HG03139 (cell line): ENCODE results near the gene ZNF276.

Source experiments
- ATAC-seq: cut with Tn5 transposase; IDR thresholded peaks from one replicate; pipeline ENCODE4 v1.9.1; 2021; ENCODE audit not compliant: unreplicated experiment

The ZNF276 gene

GRCh38 chr16:89711601-89712273 lies 9.6 kb upstream of the ZNF276 start:
- no peak for ATAC-seq

DNA sequence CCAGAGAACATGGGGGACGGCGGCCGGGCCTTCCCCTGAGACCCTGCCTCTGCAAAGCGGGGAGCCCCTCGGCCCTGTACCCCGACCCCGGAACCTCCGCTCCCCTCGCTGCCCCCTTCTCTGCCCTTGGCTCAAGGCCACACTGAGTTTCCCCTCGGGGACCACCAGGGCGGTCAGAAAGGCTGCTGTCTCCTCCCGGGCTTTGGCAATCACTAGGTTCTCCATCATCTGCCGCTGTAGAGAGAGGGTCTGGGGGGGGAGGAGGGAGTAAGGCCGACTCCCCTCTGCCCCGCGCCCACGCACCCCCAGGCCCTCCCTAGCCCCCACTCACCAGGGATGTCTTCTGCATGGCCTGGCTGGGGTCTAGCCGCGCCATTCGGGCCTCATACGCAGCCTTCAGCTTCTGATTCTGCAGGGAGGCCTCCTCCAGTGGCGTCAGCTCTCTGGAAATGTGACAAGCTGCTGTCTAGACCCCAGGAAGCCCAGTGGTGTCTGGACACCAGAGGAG lies 9.0 kb upstream of the ZNF276 start:
- no peak for ATAC-seq

DNA sequence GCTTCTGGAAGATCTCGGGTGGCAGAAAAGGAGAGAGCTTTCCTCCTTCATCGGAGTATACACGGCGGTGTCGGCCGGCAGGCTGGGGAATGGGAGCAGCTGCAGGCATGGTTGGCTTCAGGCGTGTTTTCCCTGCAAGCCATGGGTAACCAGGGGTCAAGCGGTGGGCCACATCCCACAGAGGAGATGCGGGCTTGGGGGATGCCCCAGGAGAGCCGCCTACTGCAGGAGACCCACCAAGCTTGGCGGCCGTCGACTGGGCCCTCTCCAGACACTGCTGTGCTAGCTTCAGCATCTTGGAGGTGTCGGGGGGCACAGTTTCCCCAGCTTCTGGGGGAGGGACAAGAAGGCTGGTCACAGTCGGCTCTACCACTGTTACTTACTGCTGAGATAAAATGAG lies 4.8 kb upstream of the ZNF276 start:
- no peak for ATAC-seq

DNA sequence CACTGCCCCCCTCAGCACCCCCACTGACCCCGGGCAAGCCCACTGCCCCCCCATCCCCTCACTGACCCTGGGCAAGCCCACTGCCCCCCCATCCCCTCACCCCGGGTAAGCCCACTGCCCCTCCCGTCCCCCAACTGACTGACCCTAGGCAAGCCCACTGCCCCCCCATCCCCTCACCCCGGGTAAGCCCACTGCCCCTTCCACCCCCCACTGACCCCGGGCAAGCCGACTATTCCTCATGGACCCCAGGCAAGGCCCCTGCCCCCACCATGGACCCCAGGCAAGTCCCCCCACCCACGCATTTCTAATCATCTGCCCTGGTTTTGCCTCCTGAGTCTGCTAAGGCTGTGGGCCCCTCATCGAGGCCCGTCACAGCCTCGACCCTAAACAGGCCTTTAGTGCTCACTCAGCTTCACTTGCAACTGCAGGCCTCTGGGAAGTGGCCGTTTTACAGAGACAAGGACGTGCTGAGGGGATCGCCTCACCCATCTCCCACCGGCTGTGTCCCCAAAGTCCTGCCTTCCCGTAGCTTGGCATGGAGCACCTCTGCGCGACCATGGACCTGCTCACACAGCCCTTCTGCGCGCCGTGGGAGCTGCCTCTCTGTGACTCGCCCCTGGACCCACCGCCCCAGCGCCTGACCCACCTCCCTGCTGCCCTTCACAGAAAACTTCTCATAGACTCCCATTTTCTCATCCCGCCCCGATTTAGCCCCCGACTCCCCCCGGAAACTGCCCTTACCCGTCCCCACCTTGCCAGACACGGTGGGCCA lies 4.2 kb upstream of the ZNF276 start:
- no peak for ATAC-seq

GRCh38 chr16:89717688-89718505 lies 3.4 kb upstream of the ZNF276 start:
- ATAC-seq, result no peak

- peak; percentile 6 for ATAC-seq
Measured at GRCh38 chr16:89720551-89720812, 855 bp upstream of the ZNF276 start.

- peak; percentile 25 for ATAC-seq
Measured at GRCh38 chr16:89721546-89722391, 432 bp downstream of the ZNF276 start.

DNA sequence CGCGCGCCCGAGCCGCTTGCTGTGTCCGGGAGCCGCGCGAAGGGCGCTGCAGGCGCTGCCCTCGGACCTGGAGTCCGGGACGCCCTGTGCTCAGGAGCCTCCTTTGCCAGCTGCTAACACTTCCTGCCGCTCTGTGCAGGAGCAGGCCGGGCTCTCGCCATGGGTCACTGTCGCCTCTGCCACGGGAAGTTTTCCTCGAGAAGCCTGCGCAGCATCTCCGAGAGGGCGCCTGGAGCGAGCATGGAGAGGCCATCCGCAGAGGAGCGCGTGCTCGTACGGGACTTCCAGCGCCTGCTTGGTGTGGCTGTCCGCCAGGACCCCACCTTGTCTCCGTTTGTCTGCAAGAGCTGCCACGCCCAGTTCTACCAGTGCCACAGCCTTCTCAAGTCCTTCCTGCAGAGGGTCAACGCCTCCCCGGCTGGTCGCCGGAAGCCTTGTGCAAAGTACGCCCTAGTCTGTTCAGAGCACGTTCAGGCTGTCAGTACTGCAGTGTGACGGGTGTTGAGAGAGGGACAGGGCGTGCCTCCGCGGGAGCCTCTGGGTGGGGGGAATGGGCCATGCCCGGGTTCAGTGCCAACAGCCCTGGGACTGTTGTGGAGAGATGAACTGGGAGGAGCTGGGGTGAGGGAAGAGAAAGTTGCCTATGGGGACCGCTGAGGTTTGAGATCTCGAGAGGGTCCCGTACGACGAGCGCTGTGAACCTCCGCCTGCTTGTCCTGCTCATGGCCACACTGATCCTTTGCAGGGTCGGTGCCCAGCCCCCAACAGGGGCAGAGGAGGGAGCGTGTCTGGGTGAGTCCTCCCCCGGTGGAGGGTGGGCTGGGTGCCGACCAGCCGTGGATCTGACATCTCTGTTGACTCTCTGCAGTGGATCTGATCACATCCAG lies 1.3 kb downstream of the ZNF276 start:
- peak; percentile 5 for ATAC-seq

GRCh38 chr16:89723279-89724250 lies 2.2 kb downstream of the ZNF276 start:
- no peak for ATAC-seq

DNA sequence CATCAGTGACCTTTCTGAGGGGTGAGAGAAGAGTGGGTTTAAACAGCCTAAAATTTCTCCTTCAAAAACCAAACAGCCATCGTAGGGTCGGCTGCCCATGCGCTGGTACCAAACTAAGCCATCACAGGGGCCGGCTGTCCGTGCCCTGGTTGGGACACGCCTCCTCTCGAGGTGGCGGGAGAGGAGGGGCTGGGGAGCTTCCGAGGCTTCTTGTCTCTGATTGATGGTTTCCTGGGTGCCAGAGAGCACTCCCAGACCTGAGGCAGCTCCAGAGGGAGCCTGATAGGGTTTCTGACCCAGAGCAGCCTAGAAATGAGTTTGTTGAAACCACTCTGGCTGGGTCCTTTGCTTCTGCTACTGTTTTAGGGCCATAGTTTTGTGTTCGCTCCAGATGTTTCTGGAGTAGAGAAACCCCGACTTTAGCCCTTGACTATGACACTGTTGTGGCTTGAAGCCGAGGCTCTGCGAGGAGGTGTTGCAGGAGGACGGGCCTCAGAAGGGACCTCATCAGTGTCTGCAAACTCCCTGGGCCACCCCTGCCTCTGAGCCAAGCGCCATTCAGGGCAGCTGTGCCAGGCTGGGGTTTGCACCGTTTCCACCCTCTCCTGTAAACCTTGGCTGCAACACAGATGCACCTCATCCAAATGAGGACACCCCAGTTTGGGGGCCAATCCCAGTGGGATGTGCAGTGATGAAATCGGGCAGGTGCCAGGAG lies 6.2 kb downstream of the ZNF276 start:
- no peak for ATAC-seq

- ATAC-seq, result no peak
Measured at GRCh38 chr16:89729293-89729692, 8.0 kb downstream of the ZNF276 start.

GRCh38 chr16:89729863-89730593 lies 8.7 kb downstream of the ZNF276 start:
- no peak for ATAC-seq

DNA sequence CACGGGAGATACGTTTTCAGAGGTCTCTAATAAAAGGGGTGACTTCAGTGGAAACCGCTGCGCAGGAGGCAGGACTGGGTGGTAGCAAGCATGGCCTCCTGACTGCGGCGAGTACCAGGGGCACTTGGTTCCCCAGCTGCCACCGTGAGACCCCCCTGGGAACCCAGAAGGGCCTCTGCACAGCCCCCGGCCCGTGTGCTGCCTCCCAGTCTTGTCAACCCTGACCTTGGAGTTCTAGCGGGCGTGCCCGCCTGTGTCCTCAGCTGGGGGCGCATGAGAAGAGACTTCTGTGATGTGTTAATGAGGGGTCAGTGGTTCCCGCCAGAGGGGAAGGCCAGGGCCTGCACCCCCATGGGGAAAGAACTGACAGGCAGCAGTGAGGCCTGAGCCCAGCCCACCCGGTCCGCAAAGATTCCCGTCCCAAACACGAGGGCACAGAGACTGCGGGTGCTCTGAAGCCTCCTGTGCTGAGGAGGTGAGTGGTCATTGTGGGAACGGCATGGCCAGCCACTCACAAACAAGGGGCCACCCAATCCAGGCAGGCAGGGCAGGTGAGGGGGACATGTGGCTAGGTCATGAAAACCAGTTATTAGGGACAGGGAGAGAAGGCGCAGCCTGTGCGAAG lies 9.4 kb downstream of the ZNF276 start:
- no peak for ATAC-seq

DNA sequence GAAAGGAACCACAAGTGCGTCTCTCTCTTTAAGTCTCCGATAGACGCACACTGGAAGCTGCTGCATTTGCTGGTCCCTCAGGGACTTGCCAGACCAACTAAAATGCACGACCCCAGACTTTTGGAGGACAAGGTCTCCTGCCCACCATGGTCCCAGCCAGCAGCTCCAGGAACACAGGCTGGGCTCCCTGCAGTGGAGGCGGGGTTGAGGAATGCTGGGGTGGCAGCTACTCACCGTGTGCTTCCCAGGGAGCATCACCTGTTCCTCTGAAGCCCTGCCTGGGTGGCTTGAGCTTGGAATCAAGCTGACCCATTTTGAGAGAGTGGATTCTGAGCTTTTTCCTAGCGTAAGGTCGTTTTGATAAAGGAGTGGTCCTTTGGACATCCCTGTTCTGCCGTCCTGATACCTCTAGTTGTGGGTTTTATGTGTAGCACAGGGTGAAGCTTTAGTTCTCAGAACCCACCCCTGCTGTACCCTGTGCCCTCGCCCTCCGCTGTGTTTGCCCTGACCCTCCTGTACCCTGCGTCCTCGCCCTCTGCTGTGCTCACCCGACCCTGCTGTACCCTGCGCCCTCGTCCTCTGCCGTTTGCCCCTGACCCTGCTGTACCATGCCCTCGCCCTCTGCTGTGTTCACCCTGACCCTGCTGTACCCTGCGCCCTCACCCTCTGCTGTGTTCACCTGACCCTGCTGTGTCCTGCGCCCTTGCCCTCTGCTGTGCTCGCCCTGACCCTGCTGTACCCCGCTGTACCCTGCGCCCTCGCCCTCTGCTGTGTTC lies 11.0 kb downstream of the ZNF276 start:
- ATAC-seq, result no peak

DNA sequence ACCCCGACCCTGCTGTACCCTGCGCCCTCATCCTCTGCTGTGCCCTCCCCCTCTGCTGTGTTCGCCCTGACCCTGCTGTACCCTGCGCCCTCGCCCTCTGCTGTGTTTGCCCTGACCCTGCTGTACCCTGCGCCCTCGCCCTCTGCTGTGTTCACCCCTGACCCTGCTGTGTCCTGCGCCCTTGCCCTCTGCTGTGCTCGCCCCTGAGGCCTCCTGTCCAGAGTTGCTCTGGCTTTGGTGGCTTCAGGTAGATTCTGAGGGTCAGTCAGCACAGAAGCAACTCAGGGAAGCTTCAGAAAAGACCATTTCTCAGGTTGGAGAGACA lies 11.5 kb downstream of the ZNF276 start:
- ATAC-seq, result no peak

DNA sequence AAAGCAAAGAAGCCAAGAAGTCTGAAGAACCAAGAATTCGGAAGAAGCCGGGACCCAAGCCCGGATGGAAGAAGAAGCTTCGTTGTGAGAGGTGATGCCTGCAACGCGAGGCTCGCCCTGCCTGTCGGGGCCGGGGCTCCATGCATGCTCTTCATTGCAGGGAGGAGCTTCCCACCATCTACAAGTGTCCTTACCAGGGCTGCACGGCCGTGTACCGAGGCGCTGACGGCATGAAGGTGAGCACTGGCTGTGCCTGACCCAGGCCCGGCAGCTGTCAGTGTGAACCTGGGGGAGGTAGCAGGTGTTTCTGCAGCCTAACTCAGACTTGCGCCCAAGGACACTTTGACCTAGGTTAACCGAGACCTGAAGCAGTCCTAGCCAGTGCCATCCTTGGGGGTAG lies 12.0 kb downstream of the ZNF276 start:
- no peak for ATAC-seq
